Cardiac fibroblast (primary cell): ENCODE measurements around the gene RFT1.
"Not testable (repeated sequence)": the region's sequence is repeated elsewhere in the genome, so short reads cannot be mapped to it uniquely, and the experiment has no call there.

Experiments used
- DNase-seq, 2 donors: peaks; one replicate each; pipeline versions ENCODE4 v3.0.0 to v3.0.0-alpha.2; 2010; ENCODE audit warnings: low read depth in 2 of 2
- H3K4me3 ChIP-seq, 2 donors: replicated peaks in 1 of 2; 1 replicate in 1 of 2; 2 replicates in 1 of 2; pipeline ENCODE4 v1.5.1; 2011; ENCODE audit warnings: low read depth in 2 of 2, low read length in 2 of 2, mild to moderate bottlenecking in 2 of 2, moderate library complexity in 1 of 2
- TF ChIP-seq, protein P1 (sequence below): IDR thresholded peaks from one replicate; pipeline ENCODE4 v1.5.1; 2011; ENCODE audit warnings: low read depth, mild to moderate bottlenecking, low read length, inconsistent platforms

RFT1 gene

DNA sequence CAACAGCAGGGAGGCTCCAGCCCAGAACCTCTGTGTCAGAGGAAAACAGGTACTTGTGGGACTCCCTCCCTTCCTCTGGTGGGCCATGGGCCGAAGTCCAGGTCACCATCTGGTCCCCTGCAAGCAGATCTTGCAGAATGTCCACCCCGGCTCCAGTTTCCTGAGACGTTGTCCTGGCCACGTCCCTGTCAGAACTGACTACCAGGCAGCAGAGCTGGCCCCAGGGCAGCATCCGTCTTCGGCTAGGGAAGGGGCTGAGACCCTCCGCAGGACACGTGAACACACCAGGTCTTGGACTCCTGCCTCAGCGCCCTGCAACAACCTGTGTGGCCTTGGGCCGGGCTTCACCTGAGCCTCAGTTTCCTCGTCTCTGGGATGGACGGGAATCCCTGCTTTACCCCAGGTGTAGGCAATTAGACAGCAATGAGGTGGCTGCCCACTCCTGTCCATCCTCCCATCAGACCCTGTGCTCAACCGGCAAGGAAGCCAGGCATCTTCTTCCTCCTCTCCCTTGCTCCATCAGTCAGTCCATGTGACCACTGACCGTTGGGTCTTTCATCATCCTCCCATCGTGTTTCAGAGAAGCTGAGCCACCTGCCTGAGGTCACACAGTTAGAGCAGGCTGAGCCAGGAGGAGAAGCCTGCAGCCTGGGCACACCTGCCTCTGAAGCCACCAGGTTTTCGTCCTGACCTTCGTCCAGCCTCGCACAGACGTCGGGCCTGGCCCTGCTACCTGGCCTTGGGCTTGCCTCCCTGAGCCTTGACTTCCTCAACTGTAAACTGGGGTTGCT lies 21.8 kb upstream of the RFT1 start:
- H3K4me3 ChIP-seq = no peak overlapping the region
- DNase-seq = no peak
- TF ChIP-seq, protein P1, sequence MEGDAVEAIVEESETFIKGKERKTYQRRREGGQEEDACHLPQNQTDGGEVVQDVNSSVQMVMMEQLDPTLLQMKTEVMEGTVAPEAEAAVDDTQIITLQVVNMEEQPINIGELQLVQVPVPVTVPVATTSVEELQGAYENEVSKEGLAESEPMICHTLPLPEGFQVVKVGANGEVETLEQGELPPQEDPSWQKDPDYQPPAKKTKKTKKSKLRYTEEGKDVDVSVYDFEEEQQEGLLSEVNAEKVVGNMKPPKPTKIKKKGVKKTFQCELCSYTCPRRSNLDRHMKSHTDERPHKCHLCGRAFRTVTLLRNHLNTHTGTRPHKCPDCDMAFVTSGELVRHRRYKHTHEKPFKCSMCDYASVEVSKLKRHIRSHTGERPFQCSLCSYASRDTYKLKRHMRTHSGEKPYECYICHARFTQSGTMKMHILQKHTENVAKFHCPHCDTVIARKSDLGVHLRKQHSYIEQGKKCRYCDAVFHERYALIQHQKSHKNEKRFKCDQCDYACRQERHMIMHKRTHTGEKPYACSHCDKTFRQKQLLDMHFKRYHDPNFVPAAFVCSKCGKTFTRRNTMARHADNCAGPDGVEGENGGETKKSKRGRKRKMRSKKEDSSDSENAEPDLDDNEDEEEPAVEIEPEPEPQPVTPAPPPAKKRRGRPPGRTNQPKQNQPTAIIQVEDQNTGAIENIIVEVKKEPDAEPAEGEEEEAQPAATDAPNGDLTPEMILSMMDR = no peak

DNA sequence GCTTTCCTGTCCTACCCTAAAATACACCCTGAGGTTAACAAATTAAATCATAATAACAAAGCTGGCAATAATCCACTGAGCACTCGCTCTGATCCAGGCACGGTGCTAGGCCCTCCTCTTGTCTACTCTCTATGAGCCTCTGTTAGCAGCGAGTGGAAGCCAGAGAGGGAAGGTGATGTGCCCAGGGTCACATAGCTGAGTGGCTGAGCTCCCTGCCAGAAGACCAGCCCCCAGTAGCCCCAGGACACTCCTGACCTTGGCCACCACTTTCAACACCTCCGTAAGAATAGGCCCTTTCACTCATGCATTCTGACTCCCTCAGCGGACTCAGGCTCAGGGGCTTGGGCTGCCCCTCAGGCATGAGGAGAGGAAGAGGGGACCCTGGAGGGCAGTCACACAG lies 21.2 kb upstream of the RFT1 start:
- no peak overlapping the region for H3K4me3 ChIP-seq
- no peak for DNase-seq
- TF ChIP-seq, protein P1 = no peak

DNA sequence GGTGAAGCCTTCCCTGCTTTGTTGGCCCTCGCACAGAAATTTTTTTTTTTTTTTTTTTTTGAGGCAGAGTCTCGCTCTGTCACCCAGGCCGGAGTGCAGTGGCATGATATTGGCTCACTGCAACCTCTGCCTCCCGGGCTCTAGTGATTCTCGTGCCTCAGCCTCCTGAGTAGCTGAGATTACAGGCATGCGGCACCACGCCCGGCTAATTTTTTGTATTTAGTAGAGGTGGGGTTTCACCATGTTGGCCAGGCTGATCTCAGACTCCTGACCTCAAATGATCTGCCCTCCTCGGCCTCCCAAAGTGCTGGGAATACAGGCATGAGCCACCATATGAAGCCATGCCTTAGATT lies 20.8 kb upstream of the RFT1 start:
- DNase-seq, H3K4me3 ChIP-seq: not testable (repeated sequence)

DNA sequence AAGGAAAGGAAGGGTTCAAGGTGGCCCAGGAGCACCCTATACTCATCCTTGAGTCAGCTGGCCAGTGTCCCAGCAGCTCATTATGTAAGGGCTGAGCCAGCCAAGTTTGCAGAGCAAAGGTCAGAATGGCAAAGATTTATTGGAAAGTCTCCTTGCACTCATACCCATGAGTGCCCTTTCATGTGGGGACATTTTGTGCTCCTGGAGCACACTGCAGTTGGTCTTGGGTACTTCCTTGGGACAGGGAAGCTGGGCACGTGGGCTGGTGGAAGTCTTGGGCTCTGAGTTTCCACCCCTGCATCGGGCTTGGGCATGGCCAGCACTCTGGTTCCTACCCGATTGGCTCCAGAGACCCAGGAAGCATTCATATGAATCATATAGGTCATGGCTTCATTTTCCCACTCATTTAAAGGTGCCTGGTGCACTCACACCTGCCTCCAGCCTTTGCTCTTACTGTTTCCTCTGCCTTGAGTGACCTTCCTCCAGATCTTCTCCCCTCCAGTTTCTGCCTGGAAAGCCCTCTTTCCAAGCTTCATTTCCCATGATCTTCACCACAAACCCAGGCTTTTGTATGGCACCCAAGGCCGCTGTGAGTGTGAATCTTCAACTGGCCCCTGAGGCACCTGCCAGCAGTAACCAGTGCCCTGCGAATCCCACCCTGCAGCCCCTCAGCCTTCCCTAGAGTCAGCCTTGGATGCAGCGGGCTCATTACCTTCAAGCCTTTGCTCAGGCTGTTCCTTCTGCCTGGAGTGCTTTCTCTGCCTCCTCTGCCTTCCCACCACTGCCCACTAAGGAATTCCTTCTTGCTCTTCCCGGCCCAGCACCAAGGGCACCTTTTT lies 20.2 kb upstream of the RFT1 start:
- peak; percentile 44 to 66 for DNase-seq
- TF ChIP-seq, protein P1 = no peak
- no peak overlapping the region for H3K4me3 ChIP-seq

DNA sequence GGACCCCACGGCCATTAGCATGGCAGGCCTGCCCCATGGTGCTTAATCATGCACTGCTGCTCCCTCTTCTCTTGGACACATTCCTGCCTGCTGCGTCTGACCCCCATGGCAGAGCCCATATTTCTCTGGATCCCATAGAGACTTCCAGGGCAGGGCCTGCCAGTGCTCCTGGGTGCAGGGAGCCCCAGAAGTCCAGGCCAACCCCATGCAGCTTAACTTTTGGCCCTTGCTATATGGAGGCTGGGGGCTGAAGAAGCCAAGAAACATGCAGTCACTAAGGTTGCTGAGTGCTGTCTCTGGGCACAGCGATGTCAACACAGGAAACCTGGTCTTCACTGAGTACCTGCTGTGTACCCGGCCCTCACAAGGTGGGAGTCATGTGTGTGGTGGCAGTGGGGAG lies 19.5 kb upstream of the RFT1 start:
- H3K4me3 ChIP-seq = no peak overlapping the region
- no peak for DNase-seq
- TF ChIP-seq, protein P1 = no peak

DNA sequence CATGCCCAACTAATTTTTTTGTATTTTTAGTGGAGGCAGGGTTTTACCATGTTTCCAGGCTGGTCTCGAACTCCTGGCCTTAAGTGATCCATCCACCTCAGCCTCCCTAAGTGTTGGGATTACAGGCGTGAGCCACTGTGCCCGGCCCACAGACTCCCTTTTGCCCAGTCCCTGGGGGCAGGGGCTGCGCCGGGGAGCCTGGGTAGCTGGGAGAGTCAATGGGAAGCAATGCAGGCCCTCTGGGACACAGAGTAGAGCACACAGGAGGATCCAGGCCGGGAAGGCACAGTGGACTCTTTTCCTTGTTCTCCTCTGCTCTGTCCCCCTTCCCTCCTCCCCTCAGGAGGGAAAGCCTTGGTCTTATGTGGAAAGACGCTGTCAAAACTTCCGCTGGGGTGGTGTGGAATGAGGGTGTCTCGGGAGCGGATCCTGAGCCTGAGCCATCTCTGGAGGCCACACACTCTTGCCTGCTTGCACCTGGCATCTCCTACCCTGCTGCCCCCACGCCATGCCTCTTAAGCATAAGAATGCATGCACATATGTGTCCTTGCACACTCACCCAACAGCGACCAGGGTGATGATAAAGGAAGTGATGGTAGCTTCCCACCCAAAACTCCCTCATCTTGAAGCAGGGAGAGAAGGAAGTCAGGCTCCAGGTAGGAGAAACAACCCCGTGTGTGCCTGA lies 18.9 kb upstream of the RFT1 start:
- TF ChIP-seq, protein P1 = no peak
- no peak for DNase-seq
- no peak overlapping the region for H3K4me3 ChIP-seq

DNA sequence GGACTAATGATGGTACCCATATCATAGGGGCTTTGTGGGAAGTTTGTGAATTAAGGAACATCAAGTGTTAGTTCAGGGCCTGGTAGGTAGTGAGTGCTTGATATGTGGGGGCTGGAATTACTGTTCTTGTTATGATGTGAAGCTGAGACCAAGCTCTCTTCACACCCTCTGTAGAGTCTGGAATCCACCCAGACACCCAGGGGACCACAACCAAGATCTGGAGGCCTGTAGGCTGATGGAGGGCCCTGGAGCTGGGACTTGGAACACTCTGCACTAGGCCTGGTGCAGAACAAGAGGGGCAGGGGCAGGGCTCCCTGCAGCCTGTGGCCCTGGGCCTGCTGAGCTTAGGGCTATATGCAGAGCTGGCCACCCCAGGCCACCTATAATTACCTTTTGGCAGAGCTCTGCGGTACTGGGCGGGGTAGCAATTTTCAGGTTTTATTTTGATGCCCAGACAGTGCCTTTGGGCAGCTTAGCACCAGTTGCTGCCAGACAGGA lies 17.7 kb upstream of the RFT1 start:
- DNase-seq = no peak
- H3K4me3 ChIP-seq = no peak overlapping the region
- TF ChIP-seq, protein P1 = no peak
